ENCODE data around the gene PLEKHO2.

Gene PLEKHO2

DNA sequence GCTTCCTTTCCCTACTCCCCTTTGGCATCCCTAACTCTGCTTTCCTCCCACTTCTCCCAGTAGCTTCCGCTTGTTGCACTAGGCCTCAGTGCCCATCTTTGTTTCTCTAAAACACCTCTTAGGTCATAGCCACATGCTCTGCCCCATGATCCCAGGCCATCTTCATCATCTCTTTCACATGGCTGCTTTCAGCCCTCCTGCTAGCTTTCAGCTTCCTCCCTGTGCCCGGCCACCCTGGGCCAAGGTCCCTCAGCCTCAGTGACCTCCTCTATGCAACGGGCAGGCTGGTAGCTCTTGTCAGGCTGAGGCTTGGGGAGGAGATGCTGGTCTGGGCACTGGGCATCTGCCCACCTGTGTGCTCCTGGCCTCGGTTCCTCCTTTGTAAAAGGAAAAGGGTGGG lies 2.3 kb downstream of the PLEKHO2 start:
- no peak for DNase-seq (ENCODE audit: low read depth)
- H3K4me3 ChIP-seq (ENCODE audit: control insufficient read depth, low read depth, low read length): peak overlapping the region; percentile 86
- TF ChIP-seq CTCF (conservative IDR thresholded peaks at IDR 0.05; ENCODE audit: control insufficient read depth, insufficient read depth, low read depth, low read length): no peak

DNA sequence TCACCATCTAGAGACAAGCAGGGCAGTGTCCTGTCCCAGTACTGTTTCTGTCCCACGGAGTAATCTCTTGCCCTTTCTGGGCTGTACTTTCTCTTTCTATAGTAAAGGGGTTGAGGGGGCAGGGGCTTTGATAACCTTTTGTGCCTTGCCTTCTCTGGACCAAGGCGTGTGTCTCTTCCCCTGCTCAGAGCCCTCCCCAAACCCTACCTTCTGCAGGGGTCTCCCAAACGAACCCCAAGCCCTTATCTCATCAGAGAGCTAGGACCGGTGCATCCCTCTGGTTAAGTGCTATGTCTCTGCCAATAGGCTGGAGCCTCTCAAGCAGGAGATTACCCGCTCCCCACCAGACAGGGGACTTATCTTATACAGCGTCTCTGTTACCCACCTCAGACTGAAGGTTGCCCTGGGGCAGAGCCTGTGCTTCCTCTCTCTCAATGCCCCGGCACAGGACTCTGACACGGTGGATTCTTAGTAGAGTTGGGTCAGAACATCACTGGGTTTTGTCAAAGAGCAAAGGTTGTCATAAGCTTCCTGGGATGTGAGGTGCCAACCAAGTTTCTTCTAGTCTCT lies 2.9 kb downstream of the PLEKHO2 start:
- peak overlapping the region; percentile 6 for H3K4me3 ChIP-seq (ENCODE audit: control insufficient read depth, low read depth, low read length)
- no peak for TF ChIP-seq CTCF (conservative IDR thresholded peaks at IDR 0.05; ENCODE audit: control insufficient read depth, insufficient read depth, low read depth, low read length)
- DNase-seq (ENCODE audit: low read depth): no peak

DNA sequence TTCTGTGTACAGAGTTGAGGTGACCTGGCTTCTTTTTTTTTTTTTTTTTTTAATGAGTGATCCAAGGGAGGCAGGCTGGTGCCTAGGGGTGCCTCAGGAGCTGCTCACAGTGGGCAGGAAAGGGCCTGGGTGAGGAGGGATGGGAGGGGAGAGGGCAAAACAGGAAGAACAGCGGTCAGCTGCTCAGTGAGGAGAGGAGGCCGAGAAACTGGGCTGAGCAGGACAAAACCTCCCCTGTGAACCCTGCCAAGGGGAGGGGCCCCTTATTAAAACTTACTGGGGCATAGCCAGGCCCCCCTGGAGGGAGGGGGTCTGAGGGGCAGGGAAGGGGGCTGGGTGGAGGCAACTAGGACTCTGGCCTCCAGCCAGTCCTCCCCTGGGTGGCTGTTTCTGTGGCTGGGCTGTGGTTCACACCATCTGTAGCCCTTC lies 3.5 kb downstream of the PLEKHO2 start:
- no peak for TF ChIP-seq CTCF (conservative IDR thresholded peaks at IDR 0.05; ENCODE audit: control insufficient read depth, insufficient read depth, low read depth, low read length)
- no peak for DNase-seq (ENCODE audit: low read depth)
- peak overlapping the region; percentile 3 for H3K4me3 ChIP-seq (ENCODE audit: control insufficient read depth, low read depth, low read length)

DNA sequence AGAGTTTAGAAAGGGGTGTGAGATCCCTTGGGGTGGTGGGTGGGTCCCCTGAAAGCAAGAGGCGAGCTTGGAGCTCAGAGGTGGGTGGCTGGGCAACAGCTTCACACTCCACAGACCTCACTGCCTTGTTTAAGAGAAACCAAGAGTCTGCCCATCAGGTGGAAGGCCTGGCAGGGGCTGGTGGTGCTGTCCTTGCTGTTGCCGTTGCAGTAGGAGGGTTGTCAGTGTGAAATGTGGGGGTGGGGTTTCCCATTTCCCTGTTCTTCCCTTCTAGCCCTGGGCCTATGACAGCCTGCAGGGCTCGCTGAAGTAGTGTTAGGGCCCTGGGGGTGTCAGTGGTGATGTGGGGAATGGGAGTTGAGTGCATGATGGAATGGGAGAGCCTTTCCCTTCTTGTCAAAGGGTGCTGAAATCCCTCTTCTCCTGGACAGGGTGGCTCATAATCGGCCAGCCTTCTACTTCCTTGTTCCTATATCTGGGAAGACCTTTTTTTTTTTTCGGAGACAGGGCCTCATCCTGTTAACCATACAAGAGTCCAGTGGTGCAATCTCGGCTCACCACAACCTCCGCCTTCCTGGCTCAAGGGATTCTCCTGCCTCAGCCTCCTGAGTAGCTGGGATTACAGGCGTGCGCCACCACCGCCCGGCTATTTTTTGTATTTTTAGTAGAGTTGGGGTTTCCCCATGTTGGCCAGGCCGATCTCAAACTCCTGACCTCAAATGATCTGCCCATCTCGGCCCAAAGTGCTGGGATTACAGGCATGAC lies 4.3 kb downstream of the PLEKHO2 start:
- TF ChIP-seq CTCF (conservative IDR thresholded peaks at IDR 0.05; ENCODE audit: control insufficient read depth, insufficient read depth, low read depth, low read length): no peak
- DNase-seq (ENCODE audit: low read depth): no peak
- H3K4me3 ChIP-seq (ENCODE audit: control insufficient read depth, low read depth, low read length): no peak overlapping the region

GRCh38 chr15:64847016-64847415 lies 5.3 kb downstream of the PLEKHO2 start:
- DNase-seq (ENCODE audit: low read depth): no peak
- H3K4me3 ChIP-seq (ENCODE audit: control insufficient read depth, low read depth, low read length): no peak overlapping the region
- TF ChIP-seq CTCF (conservative IDR thresholded peaks at IDR 0.05; ENCODE audit: control insufficient read depth, insufficient read depth, low read depth, low read length): no peak

- TF ChIP-seq CTCF (conservative IDR thresholded peaks at IDR 0.05; ENCODE audit: control insufficient read depth, insufficient read depth, low read depth, low read length): no peak
- H3K4me3 ChIP-seq (ENCODE audit: control insufficient read depth, low read depth, low read length): no peak overlapping the region
- no peak for DNase-seq (ENCODE audit: low read depth)
Observed at GRCh38 chr15:64847448-64847847, 5.7 kb downstream of the PLEKHO2 start.

Measured in fibroblast of mammary gland (primary cell).